GM19463 (cell line): ENCODE results near the gene NUDT21.
"Not testable (repeated sequence)": the region's sequence is repeated elsewhere in the genome, so short reads cannot be mapped to it uniquely, and the experiment has no call there.

Experiments
- ATAC-seq: cut with Tn5 transposase; IDR thresholded peaks from one replicate; pipeline ENCODE4 v1.9.1; 2021; ENCODE audit warnings: mild to moderate bottlenecking, moderate library complexity; ENCODE audit not compliant: unreplicated experiment

NUDT21 gene

DNA sequence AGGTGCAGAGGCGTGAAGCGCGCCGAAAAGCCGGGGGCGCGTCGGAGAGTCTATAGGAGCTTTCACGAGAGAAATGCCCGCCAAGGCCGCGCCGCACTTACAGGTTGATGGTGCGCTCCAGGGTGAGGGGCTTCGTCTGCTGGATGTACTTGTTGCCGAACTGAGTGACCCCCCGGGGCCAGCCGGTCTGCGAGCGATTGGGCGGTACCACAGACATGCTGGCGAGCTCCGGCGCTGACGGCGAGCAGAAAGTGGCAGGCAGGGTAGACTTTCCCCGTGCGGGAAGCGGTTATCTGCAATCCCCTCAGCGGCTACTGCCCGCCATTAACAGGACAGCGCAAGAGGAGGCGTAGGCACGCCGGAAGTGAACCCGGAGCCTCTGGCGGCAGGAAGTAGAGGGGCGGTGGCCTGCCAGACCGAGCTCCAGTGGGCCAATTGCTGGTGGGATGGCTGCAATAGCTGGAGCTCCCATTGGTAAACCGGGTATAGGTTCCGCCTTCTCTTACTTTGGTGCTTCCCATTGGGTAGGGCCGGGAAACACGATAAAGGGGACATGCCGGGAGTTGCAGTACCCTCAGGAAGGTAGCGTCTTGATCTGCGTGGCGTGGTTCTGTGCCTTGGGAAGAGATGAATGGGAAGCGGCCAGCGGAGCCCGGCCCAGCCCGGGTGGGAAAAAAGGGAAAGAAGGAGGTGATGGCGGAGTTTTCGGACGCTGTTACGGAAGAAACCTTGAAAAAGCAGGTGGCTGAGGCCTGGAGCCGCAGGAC lies at the start of gene NUDT21, which contains the start of gene OGFOD1:
Gene NUDT21, minus strand, starts transcription at position 347 of the 767 bp plus-strand sequence. Its CDS starts 130 bp downstream, at position 217.
Gene OGFOD1, plus strand, starts transcription at position 569 of the 767 bp plus-strand sequence. Its CDS starts 59 bp downstream, at position 628.
- ATAC-seq: peak; percentile 95

DNA sequence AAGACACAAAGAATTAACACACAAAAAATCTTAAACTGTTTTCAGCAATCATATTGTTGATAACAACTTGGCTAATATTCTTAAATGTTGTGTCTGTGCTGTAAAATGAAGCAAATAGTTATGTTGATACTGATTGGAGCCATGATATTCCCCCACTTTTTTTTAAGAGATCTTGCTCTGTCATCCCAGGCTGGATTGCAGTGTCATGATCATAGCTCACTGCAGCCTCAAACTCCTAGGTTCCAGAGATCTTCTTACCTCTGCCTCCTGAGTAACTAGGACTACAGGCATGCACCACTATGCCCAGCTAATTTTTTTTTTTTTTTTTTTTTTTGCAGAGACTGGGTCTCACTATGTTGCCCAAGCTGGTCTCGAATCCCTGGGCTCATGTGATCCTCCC lies 42.7 kb upstream of the NUDT21 start:
- no peak for ATAC-seq

DNA sequence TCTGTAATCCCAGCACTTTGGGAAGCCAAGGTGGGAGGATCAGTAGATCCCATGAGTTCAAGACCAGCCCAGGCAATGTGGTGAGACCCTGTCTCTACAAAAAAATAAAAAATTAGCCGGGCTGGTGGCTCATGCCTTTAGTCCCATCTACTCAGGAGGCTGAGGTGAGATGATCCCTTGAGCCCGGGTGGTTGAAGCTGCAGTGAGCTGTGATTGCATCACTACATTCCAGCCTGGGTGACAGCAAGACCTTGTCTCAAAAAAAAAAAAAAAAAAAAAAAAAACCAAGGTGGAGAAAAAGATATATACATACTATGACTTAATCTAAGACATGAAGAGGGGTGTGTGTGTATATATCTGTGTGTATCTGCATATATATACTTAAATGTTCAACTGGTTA lies 42.0 kb upstream of the NUDT21 start:
- no peak for ATAC-seq

DNA sequence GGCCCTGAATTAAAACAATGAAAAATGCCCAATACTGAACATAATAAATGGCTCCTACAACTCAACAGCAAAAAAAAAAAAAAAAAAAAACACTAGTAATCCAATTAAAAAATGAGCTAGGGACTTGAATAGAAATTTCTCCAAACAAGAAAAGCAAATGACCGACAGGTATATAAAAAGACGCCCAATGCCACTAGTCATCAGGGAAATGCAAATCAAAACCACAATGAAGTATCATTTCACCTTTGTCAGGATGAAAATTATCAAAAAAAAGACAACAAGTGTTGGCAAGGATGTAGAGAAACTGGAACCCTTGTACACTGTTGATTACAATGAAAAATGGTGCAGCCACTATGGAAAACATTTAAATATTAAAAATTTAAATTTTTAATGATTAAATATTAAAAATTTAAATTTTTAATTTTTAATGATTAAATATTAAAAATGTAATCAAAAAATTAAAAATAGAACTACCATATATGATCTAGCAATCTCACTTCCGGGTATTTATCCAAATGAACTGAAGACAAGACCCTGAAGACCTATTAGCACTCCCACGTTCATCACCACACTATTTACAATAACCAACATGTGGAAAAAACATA lies 40.6 kb upstream of the NUDT21 start:
- ATAC-seq: no peak

DNA sequence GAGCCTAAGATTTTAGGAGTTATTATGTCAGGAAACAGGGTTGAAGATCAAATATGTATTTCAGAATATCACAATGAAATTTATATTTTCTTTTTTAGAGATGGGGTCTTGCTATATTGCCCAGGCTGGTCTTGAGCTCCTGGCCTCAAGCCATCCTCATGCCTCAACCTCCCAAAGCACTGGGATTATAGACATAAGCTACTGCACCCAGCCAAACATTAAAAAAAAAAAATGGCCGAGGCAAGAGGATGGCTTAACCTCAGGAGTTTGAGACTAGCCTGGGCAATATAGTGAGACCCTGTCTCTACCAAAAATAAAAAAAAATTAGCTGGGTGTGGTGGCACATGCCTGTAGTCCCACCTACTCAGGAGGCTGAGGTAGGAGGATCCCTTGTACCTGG lies 37.7 kb upstream of the NUDT21 start:
- ATAC-seq: not testable (repeated sequence)

DNA sequence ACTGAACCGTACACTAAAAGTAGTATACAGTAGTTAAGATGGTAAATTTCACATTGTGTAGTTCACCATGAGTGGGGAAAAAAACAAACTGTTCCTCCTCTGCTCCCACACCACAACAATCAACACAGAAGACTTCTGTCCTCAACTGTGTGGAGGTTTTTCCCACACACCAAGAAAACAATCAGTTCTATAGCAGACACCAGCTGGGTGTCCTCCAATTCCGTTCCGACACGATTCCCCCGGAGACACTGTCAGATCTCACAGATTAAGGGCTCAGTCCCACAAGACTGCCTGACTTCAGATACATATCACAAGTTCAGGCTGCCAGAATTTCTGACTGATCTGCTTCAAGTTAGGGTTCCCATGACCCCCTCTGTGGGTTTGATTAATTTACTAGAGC lies 36.9 kb upstream of the NUDT21 start:
- ATAC-seq: no peak

DNA sequence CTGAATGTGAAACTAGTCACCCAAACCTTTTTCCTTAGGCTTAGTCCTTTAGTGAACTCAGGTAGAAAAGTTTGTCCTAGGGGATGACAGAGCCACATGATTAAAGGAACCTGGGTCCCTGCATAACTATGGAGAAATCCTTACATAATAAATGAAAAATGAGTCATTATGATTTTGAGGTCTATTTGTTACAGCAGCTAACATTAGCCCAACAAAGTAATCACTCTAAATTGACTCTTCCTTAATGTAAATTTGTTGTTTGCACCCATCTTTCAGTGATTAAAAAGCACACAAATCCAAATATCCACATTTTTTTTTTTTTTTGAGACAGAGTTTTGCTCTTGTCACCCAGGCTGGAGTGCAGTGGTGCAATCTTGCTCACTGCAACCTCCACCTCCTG lies 32.3 kb upstream of the NUDT21 start:
- ATAC-seq: no peak

DNA sequence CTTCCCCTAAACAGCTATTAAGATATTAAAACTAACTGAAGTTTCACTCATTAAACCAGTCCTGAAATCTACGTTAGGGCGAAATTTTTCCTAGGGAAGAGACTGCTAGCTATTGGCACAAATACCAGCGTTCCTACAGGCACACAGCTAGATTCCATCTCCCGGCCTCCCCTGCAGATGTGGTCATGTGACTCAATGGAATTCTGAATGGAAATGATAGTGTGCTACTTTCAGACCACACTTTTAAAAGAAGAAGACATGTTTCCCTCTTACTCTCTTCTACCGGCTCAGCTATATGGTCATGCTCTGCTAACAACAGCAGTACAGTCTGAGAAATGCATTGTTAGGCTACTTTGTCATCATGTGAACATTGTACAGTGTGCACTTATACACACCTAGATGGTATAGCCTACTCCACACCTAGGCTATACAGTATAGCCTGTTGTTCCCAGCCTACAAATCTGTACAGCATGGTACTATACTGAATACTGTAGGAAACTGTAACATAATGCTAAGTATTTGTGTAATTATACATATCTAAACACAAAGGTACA lies 31.6 kb upstream of the NUDT21 start:
- no peak for ATAC-seq

DNA sequence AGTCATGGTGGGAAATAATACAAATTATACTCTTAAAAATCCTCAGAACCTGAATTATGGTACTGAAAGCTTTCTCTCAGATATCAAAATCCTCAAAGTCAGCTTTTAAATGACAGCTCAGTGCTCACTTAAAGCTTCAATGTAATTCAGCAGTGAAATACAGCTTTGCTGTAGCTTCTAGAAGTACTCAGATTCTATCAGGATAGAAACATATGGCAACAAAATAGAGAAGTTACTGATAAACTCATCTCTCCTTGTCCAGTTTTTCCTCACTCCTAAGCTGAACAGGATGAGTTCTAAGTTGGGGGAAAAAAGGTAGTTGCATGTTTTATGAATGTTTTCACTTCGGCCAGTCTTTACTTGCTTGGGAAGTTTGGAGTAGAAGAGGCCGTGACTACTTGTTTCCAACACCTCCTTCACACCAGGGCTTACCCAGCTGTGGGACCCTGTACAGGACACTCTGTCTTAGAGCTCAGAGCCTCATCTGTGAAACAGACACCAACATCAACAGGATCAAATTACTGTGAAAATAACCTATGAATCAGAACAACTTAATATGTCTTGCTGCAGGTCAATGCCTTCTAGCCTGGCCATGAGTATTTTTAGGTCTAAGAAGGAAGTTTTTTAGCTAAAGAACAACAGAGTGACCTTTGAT lies 30.5 kb upstream of the NUDT21 start:
- ATAC-seq: no peak

DNA sequence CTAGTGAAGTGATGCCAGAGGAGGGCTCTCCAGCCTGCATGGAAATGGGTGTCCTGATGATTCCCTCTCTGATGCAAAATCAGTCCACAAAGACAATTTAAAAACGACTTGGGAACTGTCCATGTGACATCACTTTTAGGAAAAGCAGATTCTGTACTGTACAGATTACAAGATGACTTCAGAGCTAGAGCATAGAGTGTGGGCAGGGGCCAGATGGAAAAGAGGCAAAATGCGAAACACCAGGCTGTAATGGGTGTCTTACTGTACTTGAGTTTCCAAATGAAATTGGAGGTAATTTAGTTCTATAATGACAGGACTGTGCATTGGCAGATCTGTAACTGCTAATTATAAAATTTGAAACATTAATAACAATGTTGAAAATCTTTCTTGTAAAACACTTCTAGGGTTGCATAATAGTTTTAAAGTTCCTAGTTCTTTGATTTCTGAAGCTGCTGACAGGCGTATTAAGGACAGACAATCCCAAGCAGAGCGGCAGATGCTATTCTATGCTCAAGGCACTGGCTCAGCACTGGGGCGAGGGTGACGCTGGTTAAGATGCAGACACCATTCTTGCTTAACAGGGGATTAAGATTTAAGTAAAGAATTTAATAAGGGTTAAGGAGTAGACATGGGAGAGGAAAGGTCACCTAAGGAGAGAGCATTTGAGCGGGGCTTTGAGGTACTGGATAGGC lies 29.8 kb upstream of the NUDT21 start:
- no peak for ATAC-seq

DNA sequence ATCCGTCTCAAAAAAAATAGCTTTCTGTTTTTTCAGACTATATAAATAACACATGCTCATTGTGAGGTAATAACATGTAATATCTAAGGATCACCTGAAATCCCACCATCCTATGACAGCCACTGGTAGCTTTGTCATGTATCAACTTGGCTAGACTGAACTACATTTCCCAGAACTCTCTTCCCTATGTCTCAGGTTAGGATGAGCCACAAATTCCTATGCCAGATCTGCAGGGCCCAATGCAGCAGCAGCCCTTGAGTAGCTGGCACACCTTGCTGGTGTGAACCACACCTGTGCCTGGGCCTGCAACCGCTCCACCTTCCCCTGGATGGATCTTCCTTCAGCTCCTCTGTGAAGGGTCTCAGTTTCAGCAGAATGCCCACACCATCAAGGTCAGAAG lies 28.3 kb upstream of the NUDT21 start:
- no peak for ATAC-seq

DNA sequence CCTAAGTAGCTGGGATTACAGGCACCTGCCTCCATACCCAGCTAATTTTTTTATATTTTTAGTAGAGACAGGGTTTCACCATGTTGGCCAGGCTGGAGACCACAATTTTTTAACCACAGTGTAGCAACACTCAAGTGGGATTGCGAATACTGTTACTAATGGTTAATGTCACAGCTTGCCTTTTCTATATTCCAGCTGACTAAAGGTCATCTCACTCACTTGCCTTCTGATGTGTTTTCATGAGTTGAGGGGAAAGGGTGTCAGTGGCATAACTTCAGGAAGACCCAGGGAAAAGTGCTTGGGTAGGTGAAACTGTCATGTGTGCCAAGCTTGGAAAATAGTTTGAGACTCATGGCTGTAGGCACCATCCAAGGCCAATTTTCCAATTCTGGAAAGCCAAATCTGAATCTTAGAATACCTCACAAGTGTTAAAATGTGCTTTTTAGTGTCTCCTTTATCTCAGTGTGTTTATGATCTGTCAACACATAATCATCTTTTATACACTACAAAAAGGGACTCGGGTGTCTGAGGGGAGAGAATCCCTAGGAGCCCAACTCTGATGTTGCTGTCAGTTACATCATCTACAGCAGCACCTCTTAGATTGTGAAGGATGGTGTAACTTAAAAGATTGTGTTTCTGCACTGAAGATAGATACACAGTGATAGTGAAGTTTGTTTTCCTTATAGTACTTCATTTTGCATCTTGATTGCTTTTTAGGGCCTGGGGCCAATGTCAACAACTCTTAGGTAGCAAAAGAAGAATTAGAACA lies 27.3 kb upstream of the NUDT21 start:
- ATAC-seq: no peak

DNA sequence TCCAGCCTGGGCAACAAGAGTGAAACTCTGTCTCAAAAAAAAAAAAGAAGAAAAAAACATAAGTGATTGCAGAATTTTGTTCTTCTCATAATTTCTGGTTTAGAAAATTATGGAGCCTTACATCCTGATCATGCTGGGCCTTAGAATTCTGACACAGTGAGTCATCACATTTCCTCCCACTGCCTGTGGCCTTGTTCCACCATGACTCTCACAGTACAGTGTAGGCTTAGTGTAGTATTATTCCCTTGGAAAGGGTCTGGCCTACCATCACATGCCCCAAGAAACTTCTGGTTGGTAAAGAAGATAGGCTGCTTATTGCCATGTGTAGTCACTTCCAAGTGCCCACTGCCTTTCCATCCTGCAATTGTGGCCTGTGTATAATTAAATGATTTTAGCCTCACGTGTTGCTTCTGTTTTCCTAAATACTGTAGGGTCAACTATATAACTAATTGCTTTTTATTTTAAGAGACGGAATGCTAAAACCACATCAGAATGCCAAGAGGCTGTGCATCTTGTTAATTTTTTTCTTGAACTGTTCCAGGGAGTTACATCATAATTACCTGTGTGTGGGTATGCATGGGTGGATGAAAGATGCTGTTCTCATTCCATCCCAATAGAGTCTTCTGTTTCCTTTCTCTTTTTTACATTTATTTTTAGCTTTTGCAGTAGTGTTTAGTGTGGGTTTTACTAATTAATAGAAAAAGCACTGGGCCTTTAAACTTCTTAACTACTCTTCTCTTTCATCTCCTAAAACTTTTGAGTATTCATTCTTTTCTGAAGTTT lies 26.2 kb upstream of the NUDT21 start:
- no peak for ATAC-seq

DNA sequence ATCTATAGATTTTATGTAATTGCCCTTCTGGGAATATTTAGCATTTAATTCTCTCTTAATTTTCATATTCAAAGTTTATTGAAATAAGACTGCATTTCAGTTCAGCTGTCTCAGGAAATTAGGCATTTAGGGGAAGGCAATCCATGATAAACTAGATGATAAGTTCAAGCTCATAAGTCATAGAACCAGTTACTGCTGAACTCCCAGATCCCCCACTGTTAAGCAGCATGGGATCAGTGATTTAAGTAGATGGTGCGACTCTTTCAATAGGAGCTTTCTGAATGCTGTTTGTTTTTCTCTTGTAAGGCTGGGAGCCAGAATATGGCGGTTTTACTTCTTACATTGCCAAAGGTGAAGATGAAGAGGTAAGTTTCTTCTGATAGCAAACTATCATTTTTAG lies 24.1 kb upstream of the NUDT21 start:
- no peak for ATAC-seq

DNA sequence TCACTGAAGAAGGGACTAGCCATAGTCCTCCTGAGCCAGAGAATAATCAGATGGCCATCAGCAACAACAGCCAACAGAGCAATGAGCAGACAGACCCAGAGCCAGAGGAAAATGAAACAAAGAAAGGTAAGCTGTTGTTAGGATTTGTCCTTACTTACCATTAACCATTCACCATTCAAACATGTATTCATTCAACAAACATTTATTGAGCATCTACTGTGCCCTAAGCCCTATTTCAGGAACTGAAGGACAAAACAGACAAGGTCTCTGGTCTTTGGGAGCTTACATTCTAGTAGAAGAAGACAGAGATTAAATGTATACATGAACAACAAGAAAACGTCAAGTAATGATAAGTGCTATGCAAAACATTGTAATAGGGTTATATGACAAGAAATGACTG lies 19.5 kb upstream of the NUDT21 start:
- ATAC-seq: no peak

DNA sequence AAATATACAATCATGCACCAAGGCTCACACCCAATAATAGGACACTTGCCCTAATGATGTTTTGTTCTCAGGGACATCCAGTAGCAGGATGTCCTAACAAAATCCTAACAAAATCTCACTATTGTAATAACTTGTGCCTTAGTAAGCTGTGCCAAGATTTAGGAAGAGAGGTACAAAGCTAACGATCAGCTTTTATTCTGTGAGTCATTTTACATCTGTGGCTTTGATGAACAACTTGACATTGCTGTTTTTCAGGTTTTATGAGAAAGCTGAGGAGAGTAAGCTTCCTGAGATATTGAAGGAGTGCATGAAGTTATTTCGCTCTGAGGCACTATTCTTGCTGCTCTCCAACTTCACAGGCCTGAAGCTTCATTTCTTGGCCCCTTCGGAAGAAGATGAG lies 19.1 kb upstream of the NUDT21 start:
- no peak for ATAC-seq

DNA sequence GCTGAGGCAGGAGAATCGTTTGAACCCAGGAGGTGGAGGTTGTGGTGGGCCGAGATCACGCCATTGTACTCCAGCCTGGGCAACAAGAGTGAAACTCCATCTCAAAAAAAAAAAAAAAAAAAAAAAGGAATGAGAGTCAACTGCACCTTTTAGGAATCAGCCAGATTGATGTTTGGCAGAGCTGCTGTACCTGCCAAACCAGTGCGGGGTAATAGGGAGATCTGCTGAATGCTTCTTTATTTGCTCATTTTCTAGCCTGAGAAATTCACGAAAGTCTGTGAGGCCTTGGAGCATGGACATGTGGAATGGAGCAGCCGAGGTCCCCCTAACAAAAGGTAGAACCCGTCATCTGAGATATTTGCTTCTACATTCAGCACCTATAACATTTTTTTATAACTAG lies 18.6 kb upstream of the NUDT21 start:
- ATAC-seq: no peak

DNA sequence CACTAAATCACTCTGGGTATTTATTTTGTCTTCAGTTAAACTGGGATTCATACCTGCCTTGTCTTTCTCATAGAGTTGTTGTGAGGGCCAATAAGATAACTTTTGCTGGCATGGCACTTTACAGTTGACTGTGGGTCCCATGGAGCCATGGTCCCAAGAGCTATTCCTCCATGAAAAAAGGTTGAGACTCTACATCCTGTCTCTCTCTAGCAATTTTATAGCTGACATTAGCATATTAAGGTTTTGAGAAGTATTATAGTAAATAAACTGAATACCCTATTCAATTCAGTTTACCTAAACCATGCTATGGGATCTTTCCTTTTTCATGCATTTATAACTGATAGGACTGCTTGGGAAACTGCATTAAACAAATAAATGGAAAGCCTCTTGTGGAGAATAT lies 17.7 kb upstream of the NUDT21 start:
- no peak for ATAC-seq

DNA sequence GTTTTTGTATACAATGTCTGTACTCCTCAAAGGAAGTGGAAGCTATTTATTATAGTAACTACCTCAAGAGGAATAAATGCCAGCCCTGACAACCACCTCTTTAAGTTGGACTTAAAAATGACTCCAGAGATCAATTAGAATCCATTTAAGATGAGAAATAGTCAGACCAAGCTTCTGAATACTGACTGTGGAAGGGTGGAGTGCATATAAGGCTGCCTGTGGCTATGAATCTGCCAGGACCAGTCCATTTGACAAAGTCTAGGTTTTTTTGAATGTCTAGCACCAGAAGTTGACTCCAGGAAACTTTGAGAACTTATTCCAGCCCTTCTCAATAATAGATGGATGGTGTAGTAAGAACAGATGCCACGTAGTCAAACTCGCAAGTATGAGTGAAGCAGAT lies 15.2 kb upstream of the NUDT21 start:
- no peak for ATAC-seq

DNA sequence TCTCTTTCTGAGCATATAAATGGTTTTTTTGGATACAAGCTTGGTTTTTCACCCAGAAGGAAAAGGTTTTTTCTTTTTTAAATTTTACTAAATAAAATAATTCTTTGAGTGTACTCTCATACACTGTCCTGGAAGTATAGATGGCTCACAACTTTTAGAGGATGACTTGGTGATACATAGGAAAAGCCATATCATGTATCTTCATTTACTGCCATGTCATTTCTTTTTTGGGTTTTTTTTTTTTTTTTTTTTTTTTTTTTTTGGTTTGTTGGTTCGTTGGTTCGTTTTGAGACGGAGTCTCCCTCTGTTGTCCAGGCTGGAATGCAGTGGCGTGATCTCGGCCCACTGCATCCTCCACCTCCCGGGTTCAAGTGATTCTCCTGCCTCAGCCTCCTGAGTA lies 12.0 kb upstream of the NUDT21 start:
- ATAC-seq: no peak
